Posterior vena cava (tissue), 2 donors: Measurements from ENCODE around the gene SELENOO. TPM values are rescaled to one million over a fixed set of nuclear protein-coding genes. Genes with fewer than 3 reads are reported as not detected.
"Not testable (repeated sequence)": the region's sequence is repeated elsewhere in the genome, so short reads cannot be mapped to it uniquely, and the experiment has no call there.

Experiments used
- DNase-seq: peaks from one replicate; pipeline ENCODE4 v3.0.0-alpha.2; 2020; ENCODE audit warnings: low spot score
- intact Hi-C, 2 donors: fragments of 100-400 bp; cut with DNase I; formaldehyde crosslinking; loops; one replicate each; pipeline versions ENCODE4 v1.14.1 to v1.14.2; 2022 to 2023
- total RNA-seq, 2 donors: library from RNA; stranded (reverse); fragmentation: NEBNext Ultra II Directional; extraction: Animal tissue kit (Norgen Biotek cat#: 25700); gene quantifications; one replicate each; pipeline ENCODE4 v1.2.1, GENCODE V29; 2021
- donor health status: DM: yes; HTN: yes; CAD: no.
- donor health status: DM: yes; HTN: yes; CAD: no.

Gene SELENOO
- total RNA-seq, 2 donors from 2014 or later = 10.8 to 11.9 TPM

- no peak for DNase-seq
- intact Hi-C loops = no loop called here
Measured at GRCh38 chr22:50194037-50194805, 6.6 kb upstream of the SELENOO start.

- DNase-seq = no peak
- intact Hi-C loops = no loop called here
Measured at GRCh38 chr22:50196256-50196655, 4.6 kb upstream of the SELENOO start.

GRCh38 chr22:50197000-50197800 lies 3.6 kb upstream of the SELENOO start:
- intact Hi-C loops = no loop called here
- DNase-seq = no peak

DNA sequence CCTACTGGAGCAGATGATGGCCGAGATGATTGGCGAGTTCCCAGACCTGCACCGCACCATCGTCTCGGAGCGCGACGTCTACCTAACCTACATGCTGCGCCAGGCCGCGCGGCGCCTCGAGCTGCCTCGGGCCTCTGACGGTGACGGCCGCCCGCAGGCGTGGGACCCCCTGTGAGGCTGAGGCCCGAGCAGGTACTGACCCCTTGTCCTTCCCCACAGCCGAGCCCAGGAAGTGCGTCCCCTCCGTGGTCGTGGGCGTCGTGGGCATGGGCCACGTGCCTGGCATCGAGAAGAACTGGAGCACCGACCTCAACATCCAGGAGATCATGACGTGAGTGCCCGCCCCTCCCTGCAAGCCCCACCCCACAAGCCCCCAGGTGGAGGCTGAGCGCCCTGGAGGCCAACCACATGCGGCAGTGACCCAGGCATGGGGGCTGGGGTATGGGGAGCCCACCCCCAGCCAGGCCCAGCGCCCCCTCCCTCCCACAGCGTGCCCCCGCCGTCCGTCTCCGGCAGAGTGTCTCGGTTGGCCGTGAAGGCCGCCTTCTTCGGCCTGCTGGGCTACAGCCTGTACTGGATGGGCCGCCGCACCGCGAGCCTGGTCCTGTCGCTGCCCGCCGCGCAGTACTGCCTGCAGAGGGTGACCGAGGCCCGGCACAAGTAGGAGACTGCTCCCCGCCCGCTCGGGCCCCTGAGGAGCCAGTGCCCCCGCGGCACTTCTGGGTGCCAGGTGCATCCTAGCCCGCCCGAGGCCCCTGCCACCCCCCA lies 2.8 kb upstream of the SELENOO start:
- intact Hi-C loops = no loop called here
- no peak for DNase-seq

GRCh38 chr22:50198624-50199017 lies 2.2 kb upstream of the SELENOO start:
- DNase-seq = no peak
- intact Hi-C loops = no loop called here

GRCh38 chr22:50199251-50199721 lies 1.5 kb upstream of the SELENOO start:
- DNase-seq = no peak
- intact Hi-C loops = no loop called here

DNA sequence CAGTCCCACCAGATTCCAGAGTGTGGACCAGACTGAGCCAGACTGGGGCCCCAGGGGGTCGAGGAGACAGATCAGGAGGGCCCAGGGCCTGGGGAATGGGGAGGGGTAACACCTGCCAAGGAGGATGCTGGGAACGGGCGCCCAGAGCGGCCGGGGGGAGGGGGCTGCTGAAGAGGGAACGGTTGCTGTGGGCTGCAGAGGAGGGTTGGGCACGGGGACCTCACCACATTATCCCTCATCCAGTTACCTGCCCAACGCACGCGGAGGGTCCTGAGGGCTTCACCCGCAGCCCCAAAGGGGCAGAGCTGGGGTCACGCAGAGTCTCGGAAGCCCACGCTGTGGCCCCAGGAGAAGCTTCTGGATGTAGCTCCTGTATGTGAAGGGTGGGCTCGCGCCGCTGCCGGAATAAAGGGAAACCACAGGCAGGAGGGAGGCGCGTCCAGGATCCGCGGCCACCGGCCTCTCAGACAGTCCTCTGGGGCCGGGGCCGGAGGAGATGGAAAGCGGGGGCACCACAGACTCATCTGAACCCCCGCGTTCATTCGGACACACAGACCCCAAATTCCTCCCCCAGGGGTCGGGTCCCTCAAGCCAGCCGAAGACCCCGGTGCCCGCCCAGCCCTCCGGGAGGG lies 866 bp upstream of the SELENOO start:
- DNase-seq = no peak
- intact Hi-C loops = no loop called here

GRCh38 chr22:50201191-50202129 lies 649 bp downstream of the SELENOO start:
- no peak for DNase-seq
- intact Hi-C loops = no loop called here

GRCh38 chr22:50202130-50202666 lies 1.4 kb downstream of the SELENOO start:
- intact Hi-C loops = no loop called here
- no peak for DNase-seq

- DNase-seq = no peak
- intact Hi-C loops = no loop called here
Measured at GRCh38 chr22:50203288-50203687, 2.5 kb downstream of the SELENOO start.

DNA sequence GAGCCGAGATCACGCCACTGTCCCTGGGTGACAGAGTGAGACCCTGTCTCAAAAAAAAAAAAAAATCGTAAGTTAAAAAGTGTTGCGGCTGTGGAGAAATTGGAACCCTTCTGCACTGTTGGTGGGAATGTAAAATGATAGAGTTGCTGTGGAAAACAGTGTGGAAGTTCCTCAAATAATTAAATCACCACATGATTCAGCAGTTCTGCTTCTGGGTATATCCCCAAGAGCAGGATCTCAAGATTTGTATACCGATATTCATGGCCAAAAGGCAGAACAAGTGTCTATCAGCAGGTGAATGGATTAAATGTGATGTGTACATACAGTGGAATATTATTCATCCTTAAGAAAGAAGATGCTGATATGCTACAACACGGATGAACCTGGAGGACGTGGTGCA lies 3.8 kb downstream of the SELENOO start:
- intact Hi-C loops = no loop called here
- DNase-seq = no peak

- intact Hi-C loops = loop anchor here in 1 of 2 donors (5.0 kb wide), 1 partner anchor 58 kb away; no protein-coding TSS in a partner anchor
- DNase-seq = not testable (repeated sequence)
Measured at GRCh38 chr22:50204998-50205397, 4.2 kb downstream of the SELENOO start.

DNA sequence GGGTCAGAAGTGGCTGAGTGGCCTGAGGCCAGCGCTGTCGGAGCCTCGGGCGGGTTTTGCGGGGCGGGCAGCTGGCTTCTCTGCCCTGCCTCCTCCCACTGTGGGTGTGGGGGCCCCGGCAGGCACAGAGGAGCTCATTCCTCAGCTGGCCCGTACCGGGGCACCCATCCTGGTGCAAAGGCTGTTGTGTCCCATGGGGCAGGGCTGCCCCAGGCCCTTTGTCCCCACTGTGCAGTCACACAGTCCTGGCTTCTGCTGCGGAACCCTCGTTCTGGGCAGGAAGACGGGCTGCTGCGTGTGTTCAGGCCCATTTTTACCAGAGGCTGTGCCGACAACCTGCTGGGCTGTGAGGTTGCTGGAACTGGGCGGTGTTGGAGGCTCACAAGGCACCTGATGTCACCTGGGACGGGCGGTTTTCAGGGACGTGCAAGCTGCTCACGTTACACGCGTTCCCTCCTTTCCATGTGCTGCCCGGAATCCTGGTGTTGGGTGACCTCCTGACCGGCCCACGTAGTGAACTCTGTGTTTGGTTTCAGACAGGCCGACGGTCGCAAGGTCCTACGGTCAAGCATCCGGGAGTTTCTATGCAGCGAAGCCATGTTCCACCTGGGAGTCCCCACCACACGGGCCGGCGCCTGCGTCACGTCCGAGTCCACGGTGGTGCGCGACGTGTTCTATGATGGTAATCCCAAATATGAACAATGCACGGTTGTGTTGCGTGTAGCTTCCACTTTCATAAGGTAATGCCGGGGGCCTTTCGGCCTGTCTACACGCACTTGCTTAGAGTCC lies 5.2 kb downstream of the SELENOO start:
- intact Hi-C loops = loop anchor here in 1 of 2 donors (5.0 kb wide), 1 partner anchor 59 kb away; no protein-coding TSS in a partner anchor
- DNase-seq = no peak

DNA sequence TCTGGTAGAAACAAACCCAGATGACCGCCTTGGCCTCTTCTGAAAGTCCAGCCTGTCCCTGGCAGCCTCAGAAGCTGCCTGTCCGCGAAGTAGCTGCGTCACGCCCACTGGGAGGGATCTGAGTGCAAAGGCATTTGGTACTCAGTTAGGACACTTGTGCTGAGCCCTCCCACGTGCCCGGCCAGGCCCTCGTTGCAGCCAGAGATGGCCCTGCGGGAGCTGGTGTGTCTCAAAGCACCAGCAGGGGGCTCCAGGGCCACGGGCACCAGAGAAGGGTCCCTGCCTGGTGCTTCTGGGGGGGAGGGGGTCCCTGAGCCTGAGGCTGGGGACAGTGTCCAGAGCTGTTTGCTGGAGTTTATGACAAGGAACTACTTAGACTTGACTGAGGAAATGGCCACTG lies 5.8 kb downstream of the SELENOO start:
- DNase-seq = peak; percentile 93
- intact Hi-C loops = loop anchor here in 1 of 2 donors (5.0 kb wide), 1 partner anchor 59 kb away; no protein-coding TSS in a partner anchor

- no peak for DNase-seq
Measured at GRCh38 chr22:50207383-50208140, 6.8 kb downstream of the SELENOO start.

DNA sequence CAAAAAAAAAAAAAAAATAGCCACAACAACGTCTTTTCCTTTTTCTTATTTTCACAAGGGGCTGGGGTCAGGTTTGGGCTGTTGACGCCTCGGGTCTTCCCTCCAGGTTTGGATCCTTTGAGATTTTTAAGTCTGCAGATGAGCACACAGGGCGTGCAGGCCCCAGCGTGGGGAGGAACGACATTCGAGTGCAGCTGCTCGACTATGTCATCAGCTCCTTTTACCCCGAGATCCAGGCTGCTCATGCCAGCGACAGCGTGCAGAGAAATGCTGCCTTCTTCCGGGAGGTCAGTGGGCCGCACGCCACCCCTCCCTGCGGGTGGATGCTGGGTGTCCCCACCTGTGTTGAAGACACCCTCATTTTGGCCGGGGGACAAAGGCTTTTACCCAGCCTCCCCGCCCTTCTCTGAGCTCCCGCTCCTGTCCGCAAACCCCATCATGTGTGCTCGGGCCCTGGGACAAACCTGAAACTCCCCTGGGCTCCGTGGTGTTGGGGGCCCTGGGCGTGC lies 7.7 kb downstream of the SELENOO start:
- no peak for DNase-seq
- intact Hi-C loops = loop anchor here in 1 of 2 donors (5.0 kb wide), 1 partner anchor 61 kb away; no protein-coding TSS in a partner anchor

More at GRCh38 chr22:50207383-50208140, 6.8 kb downstream of the SELENOO start:
- intact Hi-C loops = loop anchor here in 1 of 2 donors (5.0 kb wide), 1 partner anchor 60 kb away; no protein-coding TSS in a partner anchor
